GM12891 (cell line): Measurements from ENCODE around the gene MAMSTR.

Source experiments
- POLR2A ChIP-seq: IDR thresholded peaks from 2 replicates; pipeline ENCODE4 v1.6.1; 2011; ENCODE audit warnings: low read depth, low read length, control low read depth
- POLR2AphosphoS5 ChIP-seq: IDR thresholded peaks from 2 replicates; pipeline ENCODE4 v1.6.1; 2011; ENCODE audit warnings: low read depth, low read length, control low read depth
- POU2F2 ChIP-seq: IDR thresholded peaks from 2 replicates; pipeline ENCODE4 v1.6.1; 2011; ENCODE audit warnings: low read depth, mild to moderate bottlenecking, control low read depth, low read length, moderate library complexity
- SPI1 ChIP-seq: IDR thresholded peaks from 2 replicates; pipeline ENCODE4 v1.6.1; 2011; ENCODE audit warnings: low read depth, low read length, control low read depth
- TAF1 ChIP-seq: IDR thresholded peaks from 2 replicates; pipeline ENCODE4 v1.6.1; 2011; ENCODE audit warnings: low read depth, low read length, control low read depth

GRCh38 chr19:48755084-48755641 is 35.6 kb upstream of the MAMSTR start, which contains the start of gene FGF21:
- TF ChIP-seq SPI1 (no peak), POLR2A (no peak), POLR2AphosphoS5 (no peak), TAF1 (no peak), POU2F2 (no peak)
